ENCODE measurements around the gene CCT2.

Gene CCT2

GRCh38 chr12:69550569-69551350, 34.5 kb upstream of the CCT2 start:
- DNase-seq (ENCODE audit: low spot score) = no peak
- Histone ChIP-seq H3K27ac (no peak overlapping the region), H3K4me3 (no peak overlapping the region)
- no peak for TF ChIP-seq CTCF (IDR thresholded peaks at IDR 0.05)

GRCh38 chr12:69553628-69554248, 31.5 kb upstream of the CCT2 start:
- no peak for TF ChIP-seq CTCF (IDR thresholded peaks at IDR 0.05)
- DNase-seq (ENCODE audit: low spot score) = no peak
- Histone ChIP-seq H3K4me3 (no peak overlapping the region), H3K27ac (no peak overlapping the region)

- no peak overlapping the region for H3K4me3 ChIP-seq
- no peak for DNase-seq (ENCODE audit: low spot score)
- no peak overlapping the region for H3K27ac ChIP-seq
- TF ChIP-seq CTCF (IDR thresholded peaks at IDR 0.05) = no peak
These were observed 29.8 kb upstream of the CCT2 start for GRCh38 chr12:69555461-69555860.

- DNase-seq (ENCODE audit: low spot score) = no peak
- no peak overlapping the region for H3K4me3 ChIP-seq
- no peak overlapping the region for H3K27ac ChIP-seq
- no peak for TF ChIP-seq CTCF (IDR thresholded peaks at IDR 0.05)
These were observed 28.9 kb upstream of the CCT2 start for GRCh38 chr12:69556383-69556782.

GRCh38 chr12:69563166-69563762, 22.0 kb upstream of the CCT2 start:
- no peak for TF ChIP-seq CTCF (IDR thresholded peaks at IDR 0.05)
- no peak for DNase-seq (ENCODE audit: low spot score)
- no peak overlapping the region for H3K4me3 ChIP-seq

GRCh38 chr12:69566603-69567002, 18.7 kb upstream of the CCT2 start:
- no peak overlapping the region for H3K27ac ChIP-seq
- TF ChIP-seq CTCF (IDR thresholded peaks at IDR 0.05) = no peak
- no peak for DNase-seq (ENCODE audit: low spot score)
- no peak overlapping the region for H3K4me3 ChIP-seq

More at GRCh38 chr12:69563166-69563762, 22.0 kb upstream of the CCT2 start:
- no peak overlapping the region for H3K27ac ChIP-seq
